WI38 (cell line): ENCODE data around the gene UNC13B.

ENCODE experiments used
- H3K4me3 ChIP-seq: 2 replicates; pipeline ENCODE4 v1.5.1; 2011; ENCODE audit warnings: low read depth, mild to moderate bottlenecking, control low read depth, low read length
- CTCF ChIP-seq: IDR thresholded peaks from 2 replicates; pipeline ENCODE4 v1.5.1; 2012; ENCODE audit warnings: low read depth, mild to moderate bottlenecking, control low read depth, low read length

UNC13B gene

DNA sequence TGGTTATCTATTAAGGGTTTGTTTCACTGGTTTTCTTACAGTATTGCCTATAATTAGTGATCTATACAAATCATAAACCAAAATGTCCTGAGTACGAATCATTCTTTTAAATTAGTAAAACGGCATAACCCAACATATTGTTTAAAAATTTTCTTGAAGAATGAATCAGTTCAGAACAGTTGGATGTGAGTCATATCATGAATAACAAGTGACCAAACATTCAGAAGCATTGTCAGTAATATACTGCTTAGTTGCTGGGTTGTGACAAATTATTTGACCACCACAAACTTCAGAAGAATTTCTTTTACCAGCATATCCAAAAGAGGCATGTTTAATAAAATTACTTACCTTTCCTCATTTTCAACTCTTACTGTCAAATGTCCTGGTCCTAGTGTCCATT is 111.2 kb downstream of the UNC13B start:
- H3K4me3 ChIP-seq, result no peak overlapping the region
- no peak for TF ChIP-seq CTCF

GRCh38 chr9:35273591-35273990 is 111.8 kb downstream of the UNC13B start:
- no peak for TF ChIP-seq CTCF
- no peak overlapping the region for H3K4me3 ChIP-seq

DNA sequence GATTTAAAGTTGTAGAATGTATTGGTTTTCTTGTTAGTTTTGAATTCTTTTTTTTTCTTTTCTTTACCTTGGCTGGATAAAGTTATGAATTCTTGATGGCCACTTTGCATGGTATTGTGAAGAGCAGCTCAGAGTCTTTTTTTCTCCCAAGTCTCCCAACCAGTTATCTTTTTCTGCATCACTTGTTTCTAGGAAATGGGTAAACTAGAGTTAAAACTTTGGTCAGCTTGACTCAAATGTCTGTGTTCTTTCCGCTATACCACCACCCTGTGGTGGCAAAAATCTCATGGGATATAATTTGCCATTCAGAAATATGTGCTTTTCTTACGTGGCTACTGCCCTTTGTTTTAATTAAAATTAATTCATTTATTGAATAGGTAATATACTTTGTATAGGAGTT is 113.2 kb downstream of the UNC13B start:
- no peak overlapping the region for H3K4me3 ChIP-seq
- no peak for TF ChIP-seq CTCF

DNA sequence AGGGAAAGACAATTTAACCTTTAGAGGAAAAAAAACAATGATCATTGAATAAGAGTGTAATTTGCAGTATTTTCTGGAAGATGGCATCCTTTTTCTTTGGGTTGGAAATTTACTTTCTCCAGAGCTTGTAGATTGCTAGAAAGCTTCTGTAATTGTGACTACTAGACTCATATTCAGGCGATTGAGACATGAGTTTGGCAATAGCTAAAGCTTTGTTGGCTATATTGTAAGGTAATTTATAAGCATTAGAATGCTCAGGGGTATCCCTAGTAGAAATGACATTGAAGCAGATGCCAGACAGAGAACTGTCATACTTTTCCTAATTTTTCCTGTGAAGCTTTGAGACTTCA is 115.3 kb downstream of the UNC13B start:
- H3K4me3 ChIP-seq, result no peak overlapping the region
- TF ChIP-seq CTCF, result no peak

- H3K4me3 ChIP-seq, result no peak overlapping the region
- TF ChIP-seq CTCF, result no peak
Measured at GRCh38 chr9:35277628-35278359, 116.0 kb downstream of the UNC13B start.

DNA sequence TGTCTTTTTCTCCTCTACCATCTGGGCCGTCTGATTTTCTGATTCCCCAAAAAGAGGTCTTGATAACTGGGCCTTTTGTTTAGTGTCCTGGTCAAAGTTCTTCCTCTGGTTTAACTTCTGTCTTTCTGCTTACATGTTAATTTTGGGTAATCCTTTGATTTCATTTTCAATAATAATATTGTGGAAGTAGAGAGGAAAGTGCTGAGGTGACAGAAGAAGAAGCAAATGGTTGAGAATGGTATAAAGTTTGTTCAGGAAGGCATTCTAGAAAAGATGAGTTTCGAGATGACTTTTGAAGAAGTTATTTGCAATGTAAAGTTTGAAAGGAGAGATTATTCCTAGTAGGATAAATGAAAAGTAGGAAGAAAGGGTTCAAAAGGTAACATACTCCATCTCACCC is 118.1 kb downstream of the UNC13B start:
- TF ChIP-seq CTCF, result no peak
- H3K4me3 ChIP-seq, result no peak overlapping the region

- H3K4me3 ChIP-seq, result no peak overlapping the region
- TF ChIP-seq CTCF, result no peak
Measured at GRCh38 chr9:35280399-35280798, 118.6 kb downstream of the UNC13B start.
